Fibroblast of mammary gland (primary cell): ENCODE data around the gene RAF1.
"Not testable (repeated sequence)": the region's sequence is repeated elsewhere in the genome, so short reads cannot be mapped to it uniquely, and the experiment has no call there.

Source experiments
- DNase-seq: peaks from one replicate; pipeline ENCODE4 v3.0.0-alpha.2; 2010; ENCODE audit warnings: low read depth
- H3K4me3 ChIP-seq: 2 replicates; pipeline ENCODE4 v1.5.1; 2011; ENCODE audit warnings: low read depth, mild to moderate bottlenecking, low read length, moderate library complexity; ENCODE audit not compliant: control insufficient read depth
- TF ChIP-seq, protein P1 (sequence below): conservative IDR thresholded peaks from 2 replicates; pipeline ENCODE4 v1.5.1; 2011; ENCODE audit warnings: low read depth, low read length, inconsistent platforms; ENCODE audit not compliant: control insufficient read depth, insufficient read depth

The RAF1 gene

DNA sequence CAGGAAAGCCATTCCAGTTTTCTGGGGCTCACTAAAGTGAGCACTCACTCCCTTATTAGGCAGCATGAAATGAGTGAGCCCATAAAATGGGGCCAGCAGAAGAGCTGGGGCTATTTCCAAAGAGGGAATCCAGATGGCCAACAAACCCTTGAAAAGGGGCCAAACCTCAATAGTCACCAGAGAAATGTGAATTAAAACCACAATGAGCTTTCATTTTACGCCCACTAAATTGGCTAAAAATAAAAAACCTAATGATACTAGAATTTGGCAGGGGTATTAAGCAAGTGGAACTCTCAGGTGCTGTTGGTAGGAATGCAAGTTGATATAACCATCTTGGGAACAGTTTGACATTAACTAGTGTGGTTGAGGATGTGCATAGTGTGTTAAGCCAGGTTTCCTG lies 42.1 kb upstream of the RAF1 start:
- TF ChIP-seq, protein P1, sequence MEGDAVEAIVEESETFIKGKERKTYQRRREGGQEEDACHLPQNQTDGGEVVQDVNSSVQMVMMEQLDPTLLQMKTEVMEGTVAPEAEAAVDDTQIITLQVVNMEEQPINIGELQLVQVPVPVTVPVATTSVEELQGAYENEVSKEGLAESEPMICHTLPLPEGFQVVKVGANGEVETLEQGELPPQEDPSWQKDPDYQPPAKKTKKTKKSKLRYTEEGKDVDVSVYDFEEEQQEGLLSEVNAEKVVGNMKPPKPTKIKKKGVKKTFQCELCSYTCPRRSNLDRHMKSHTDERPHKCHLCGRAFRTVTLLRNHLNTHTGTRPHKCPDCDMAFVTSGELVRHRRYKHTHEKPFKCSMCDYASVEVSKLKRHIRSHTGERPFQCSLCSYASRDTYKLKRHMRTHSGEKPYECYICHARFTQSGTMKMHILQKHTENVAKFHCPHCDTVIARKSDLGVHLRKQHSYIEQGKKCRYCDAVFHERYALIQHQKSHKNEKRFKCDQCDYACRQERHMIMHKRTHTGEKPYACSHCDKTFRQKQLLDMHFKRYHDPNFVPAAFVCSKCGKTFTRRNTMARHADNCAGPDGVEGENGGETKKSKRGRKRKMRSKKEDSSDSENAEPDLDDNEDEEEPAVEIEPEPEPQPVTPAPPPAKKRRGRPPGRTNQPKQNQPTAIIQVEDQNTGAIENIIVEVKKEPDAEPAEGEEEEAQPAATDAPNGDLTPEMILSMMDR: no peak
- H3K4me3 ChIP-seq: no peak overlapping the region
- DNase-seq: peak; percentile 85

DNA sequence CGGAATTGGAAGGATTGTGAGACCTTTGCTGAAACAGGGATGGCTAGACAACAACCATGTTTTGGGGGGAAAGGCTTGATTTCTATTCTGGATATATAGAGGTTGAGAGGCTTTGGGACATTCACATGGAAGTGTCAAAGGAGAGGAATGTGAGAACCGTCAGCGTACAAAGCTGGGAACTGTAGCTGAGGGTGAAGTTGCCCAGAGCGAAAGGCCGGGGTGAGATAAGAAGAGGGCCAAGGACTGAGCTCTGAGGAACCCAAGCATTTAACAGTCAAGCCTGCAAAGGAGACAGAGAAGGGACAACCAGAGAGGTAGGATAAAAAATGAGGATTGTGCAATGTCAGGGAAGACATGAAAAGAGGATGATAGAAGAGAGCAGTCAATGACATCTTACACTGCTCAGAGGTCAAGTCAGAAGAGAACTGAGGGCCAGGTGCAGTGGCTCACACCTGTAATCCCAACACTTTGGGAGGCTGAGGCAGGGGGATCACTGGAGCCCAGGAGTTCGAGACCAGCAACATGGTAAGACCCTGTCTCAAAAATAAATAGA lies 41.5 kb upstream of the RAF1 start:
- TF ChIP-seq, protein P1: no peak
- H3K4me3 ChIP-seq: no peak overlapping the region
- no peak for DNase-seq

DNA sequence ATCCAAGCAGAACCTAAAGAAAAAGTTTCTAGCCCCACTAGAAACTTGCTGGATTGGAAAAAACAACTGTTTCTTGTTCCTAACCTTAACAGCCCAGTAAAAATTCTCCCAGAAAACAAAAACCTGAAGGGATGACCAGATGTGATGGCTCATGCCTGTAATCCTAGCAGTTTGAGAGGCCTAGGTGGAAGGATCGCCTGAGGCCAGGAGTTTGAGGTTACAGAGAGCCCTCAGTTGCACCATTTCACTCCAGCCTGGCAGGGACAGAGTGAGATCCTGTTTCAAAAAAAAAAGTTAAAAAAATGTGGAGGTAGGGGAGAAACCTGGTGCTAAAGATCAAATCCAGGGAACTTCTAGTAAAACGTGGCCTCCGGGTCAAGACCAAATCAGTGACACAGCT lies 38.6 kb upstream of the RAF1 start:
- H3K4me3 ChIP-seq: no peak overlapping the region
- TF ChIP-seq, protein P1: no peak
- no peak for DNase-seq

DNA sequence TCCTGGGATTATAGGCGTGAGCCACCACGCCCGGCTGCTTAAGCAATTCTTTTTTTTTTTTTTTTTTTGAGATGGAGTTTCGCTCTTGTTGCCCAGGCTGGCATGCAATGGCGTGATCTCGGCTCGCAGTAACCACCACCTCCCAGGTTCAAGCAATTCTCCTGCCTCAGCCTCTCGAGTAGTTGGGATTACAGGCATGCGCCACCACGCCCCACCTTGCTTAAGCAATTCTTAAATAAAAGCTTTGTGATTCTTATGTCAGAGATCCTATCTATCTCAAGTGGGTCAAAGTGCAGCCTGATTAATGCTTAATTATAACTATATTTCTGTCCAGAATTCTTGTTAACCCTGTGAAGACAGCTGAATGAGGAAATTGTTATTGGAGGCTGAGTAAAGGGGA lies 37.7 kb upstream of the RAF1 start:
- DNase-seq: not testable (repeated sequence)

DNA sequence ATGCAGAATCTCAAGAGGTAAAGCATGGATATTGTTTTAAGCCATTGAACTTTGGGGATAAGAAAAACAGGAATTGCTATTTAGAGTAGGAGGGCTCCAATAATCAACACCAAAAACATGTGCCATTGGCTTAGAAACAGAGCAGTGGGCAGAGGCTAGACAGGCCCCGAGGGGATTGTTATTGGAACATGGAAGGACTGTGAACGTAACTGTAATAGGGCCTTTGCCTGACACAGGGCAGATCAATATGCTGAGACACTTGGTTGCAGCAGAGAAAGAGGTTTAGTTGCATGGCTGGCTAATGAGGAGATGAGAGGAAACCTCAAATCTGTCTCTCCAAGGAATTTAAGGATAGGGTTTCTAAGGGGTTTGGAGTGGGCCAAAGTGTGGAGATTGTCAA lies 36.9 kb upstream of the RAF1 start:
- DNase-seq: no peak
- H3K4me3 ChIP-seq: no peak overlapping the region
- TF ChIP-seq, protein P1: no peak

More for the DNA sequence above, 37.7 kb upstream of the RAF1 start:
- not testable (repeated sequence) for H3K4me3 ChIP-seq

DNA sequence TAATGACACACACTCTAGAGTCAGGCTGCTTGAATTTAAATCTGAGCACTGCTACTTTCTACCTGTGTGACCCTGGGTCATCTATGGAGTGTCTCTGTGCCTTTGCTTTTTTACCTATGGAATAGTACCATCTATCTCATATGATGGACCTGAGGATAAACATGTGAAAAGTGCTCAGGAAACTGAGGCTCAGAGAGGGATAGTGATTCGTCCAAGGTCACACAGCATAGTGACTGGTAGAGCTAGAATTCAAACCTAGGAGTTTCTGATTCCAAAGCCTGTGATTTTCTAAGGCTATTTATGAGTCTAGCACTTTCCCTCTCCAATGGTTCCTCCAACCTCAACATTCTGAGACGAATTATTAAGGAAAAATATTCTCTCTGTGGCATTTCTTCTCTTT lies 32.0 kb upstream of the RAF1 start:
- DNase-seq: no peak
- H3K4me3 ChIP-seq: no peak overlapping the region

DNA sequence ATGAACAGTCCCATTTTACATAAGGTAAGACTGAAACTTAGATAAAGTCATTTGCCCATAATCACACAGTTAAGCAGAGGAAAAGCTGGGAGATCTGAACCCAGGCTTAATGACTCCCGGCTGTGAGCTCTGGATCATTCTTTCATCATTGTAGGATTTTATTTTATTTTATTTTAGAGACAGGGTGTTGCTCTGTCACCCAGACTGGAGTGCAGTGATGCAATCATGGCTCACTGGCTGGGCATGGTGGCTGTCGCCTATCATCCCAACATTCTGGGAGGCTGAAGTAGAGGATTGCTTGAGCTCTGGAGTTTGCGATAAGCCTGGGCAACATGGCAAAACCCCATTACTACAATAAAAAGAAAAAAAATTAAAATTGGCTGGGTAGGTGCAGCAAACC lies 31.2 kb upstream of the RAF1 start:
- no peak for DNase-seq

More for the DNA sequence above, 32.0 kb upstream of the RAF1 start:
- TF ChIP-seq, protein P1: no peak

More for the DNA sequence above, 31.2 kb upstream of the RAF1 start:
- no peak overlapping the region for H3K4me3 ChIP-seq
- TF ChIP-seq, protein P1: no peak
